Measurements from ENCODE around the gene NFE2. TPM values are rescaled to one million over a fixed set of nuclear protein-coding genes. Genes with fewer than 3 reads are reported as not detected.
A peak's percentile ranks its signal among the peaks of the same experiment; 100 is the strongest.

NFE2 gene
- total RNA-seq, 4 donors from 2014 or later = 0.64 to 8.0 (median 1.8) TPM; not detected in 1

DNA sequence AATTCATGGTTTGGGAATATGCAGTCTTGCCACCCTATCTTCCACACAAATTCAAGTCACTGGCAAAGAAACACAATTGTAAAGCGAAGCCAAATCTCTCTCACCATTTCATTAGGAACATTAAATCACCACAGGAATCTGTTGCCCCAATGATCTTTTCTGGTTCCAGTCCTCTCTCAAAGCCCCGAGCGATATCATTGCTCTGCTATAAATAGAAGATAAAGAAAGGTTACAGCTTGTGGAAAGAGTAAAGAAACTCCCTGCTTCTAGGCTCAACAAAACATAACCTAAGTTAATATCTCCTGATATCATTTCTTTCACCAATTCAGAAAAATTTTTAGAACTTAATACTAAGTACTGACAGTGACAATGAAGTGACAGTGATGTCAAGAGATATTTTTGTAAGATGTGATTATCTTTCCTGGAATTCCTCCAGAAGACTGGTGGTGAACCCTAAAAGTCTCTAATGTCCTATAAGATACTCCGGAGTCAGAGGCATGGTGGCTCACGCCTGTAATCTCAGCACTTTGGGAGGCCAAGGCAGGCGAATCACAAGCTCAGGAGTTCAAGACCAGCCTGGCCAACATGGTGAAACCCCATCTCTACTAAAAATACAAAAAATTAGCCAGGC is 54.7 kb downstream of the NFE2 start:
- ATAC-seq (peak; percentile 35 to 66), DNase-seq (no peak)
- no peak overlapping the region for H3K4me3 ChIP-seq
- in situ Hi-C loops (cut with MboI; ENCODE audit: low sequenced_read_pairs in 4 of 4) = no loop called here
- TF ChIP-seq POLR2A (IDR thresholded peaks at IDR 0.05) = no peak
- TF ChIP-seq, protein P1, sequence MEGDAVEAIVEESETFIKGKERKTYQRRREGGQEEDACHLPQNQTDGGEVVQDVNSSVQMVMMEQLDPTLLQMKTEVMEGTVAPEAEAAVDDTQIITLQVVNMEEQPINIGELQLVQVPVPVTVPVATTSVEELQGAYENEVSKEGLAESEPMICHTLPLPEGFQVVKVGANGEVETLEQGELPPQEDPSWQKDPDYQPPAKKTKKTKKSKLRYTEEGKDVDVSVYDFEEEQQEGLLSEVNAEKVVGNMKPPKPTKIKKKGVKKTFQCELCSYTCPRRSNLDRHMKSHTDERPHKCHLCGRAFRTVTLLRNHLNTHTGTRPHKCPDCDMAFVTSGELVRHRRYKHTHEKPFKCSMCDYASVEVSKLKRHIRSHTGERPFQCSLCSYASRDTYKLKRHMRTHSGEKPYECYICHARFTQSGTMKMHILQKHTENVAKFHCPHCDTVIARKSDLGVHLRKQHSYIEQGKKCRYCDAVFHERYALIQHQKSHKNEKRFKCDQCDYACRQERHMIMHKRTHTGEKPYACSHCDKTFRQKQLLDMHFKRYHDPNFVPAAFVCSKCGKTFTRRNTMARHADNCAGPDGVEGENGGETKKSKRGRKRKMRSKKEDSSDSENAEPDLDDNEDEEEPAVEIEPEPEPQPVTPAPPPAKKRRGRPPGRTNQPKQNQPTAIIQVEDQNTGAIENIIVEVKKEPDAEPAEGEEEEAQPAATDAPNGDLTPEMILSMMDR (IDR thresholded peaks at IDR 0.05 in 4 of 5, conservative IDR thresholded peaks at IDR 0.05 in 1 of 5) = no peak
- peak overlapping the region; percentile 40 to 71 (median 64) for H3K27ac ChIP-seq
- H3K36me3 ChIP-seq = peaks cover 0 to 56% of the 10 kb centered on the region in 2 donors
- peaks cover 16 to 20% of the 10 kb centered on the region in 2 donors for H3K4me1 ChIP-seq
- no peaks in the 10 kb centered on the region for H3K27me3 ChIP-seq
- intact Hi-C loops (cut with DNase I; ENCODE audit: low total_unique reads) = no loop called here
- H3K9me3 ChIP-seq = no peaks in the 10 kb centered on the region

MicroRNAs within 50 kb of the gene (microRNA counts, 767-probe panel; counts per million panel counts)
- 6,358 to 7,438 counts per million in 2 donors for microRNA hsa-miR-148b-3p

Small RNAs within 50 kb of the gene (microRNA-seq; reads per million reads assigned to microRNA genes)
- gene MIR148B (ENCODE audit: borderline replicate concordance in 2 of 2) = 83.7 to 95.8 reads per million in 2 donors

Other genes with a start within 250 kb of the NFE2 start
- gene HOXC4, start 247.2 kb downstream of the NFE2 start, total RNA-seq = 1 to 10 TPM in 1 of 4 donors, under 1 TPM in 3; 0.51 to 2.0 (median 0.71) TPM
- 10 to 100 TPM; 25.3 to 51.8 (median 35.4) TPM for gene SMUG1, start 112.0 kb downstream of the NFE2 start, total RNA-seq
- 1 to 10 TPM; 7.9 to 8.9 (median 8.1) TPM for gene CBX5, start 20.9 kb downstream of the NFE2 start, total RNA-seq
- 100 to 1,000 TPM; 146 to 412 (median 186) TPM for gene HNRNPA1, start 20.3 kb downstream of the NFE2 start, total RNA-seq
- 100 to 1,000 TPM in 2 of 4 donors, 10 to 100 TPM in 2; 91.8 to 145 (median 107) TPM for gene COPZ1, start 24.1 kb upstream of the NFE2 start, total RNA-seq
- under 1 TPM in 2 of 4 donors, not detected in 2; 0.49 to 0.51 TPM for gene GPR84, start 63.5 kb upstream of the NFE2 start, total RNA-seq
- gene ZNF385A, start 83.7 kb upstream of the NFE2 start, total RNA-seq = 10 to 100 TPM in 3 of 4 donors, 1 to 10 TPM in 1; 3.3 to 21.0 (median 18.3) TPM
- gene ITGA5, start 118.3 kb upstream of the NFE2 start, total RNA-seq = 10 to 100 TPM; 26.5 to 34.1 (median 30.9) TPM
- not detected for gene GTSF1, start 172.6 kb upstream of the NFE2 start, total RNA-seq
- 1 to 10 TPM in 3 of 4 donors, under 1 TPM in 1; 0.85 to 4.1 (median 3.9) TPM for gene NCKAP1L, start 196.7 kb upstream of the NFE2 start, total RNA-seq
- 1 to 10 TPM in 1 of 4 donors, under 1 TPM in 2, not detected in 1; 0.42 to 1.5 (median 0.63) TPM for gene PDE1B, start 248.6 kb upstream of the NFE2 start, total RNA-seq